ENCODE data around the gene CDCA4. TPM values are rescaled to one million over a fixed set of nuclear protein-coding genes. Genes with fewer than 3 reads are reported as not detected.

CDCA4 gene
- total RNA-seq, 4 donors from 2014 or later: 5.0 to 8.0 (median 6.0) TPM

- no peak for DNase-seq (ENCODE audit: extremely low spot score)
- Histone ChIP-seq H3K27ac (replicated peaks in 1 of 4) (peak overlapping the region; percentile 87 to 99 (median 94)), H3K9me3 (no peaks in the 10 kb centered on the region), H3K27me3 (peaks cover 0 to 5% (median 0%) of the 10 kb centered on the region in 4 donors), H3K4me1 (peaks cover 44 to 76% (median 66%) of the 10 kb centered on the region in 4 donors), H3K4me3 (peak overlapping the region; percentile 54 to 66 (median 60)), H3K36me3 (peaks cover 0 to 3% (median 0%) of the 10 kb centered on the region in 4 donors)
- intact Hi-C loops (cut with DNase I): no loop called here
- TF ChIP-seq POLR2AphosphoS5 (IDR thresholded peaks at IDR 0.05): no peak
- 30% methylated on average over 7 of the region's 8 CpGs for WGBS
Measured at GRCh38 chr14:104966981-104967385, 53.9 kb downstream of the CDCA4 start.

GRCh38 chr14:104966261-104966865 lies 54.5 kb downstream of the CDCA4 start:
- Histone ChIP-seq H3K9me3 (no peaks in the 10 kb centered on the region), H3K27me3 (peaks cover 0 to 5% (median 0%) of the 10 kb centered on the region in 4 donors), H3K36me3 (peaks cover 0 to 3% (median 0%) of the 10 kb centered on the region in 4 donors), H3K4me3 (peak overlapping the region in 2 of 4 donors; percentile 56 to 66), H3K4me1 (peaks cover 38 to 76% (median 62%) of the 10 kb centered on the region in 4 donors), H3K27ac (replicated peaks in 1 of 4) (peak overlapping the region; percentile 87 to 99 (median 94))
- DNase-seq (ENCODE audit: extremely low spot score): no peak
- no peak for TF ChIP-seq POLR2A (IDR thresholded peaks at IDR 0.05; ENCODE audit: low read depth)
- no peak for TF ChIP-seq CTCF (IDR thresholded peaks at IDR 0.05)
- no peak for TF ChIP-seq EP300 (IDR thresholded peaks at IDR 0.05)
- no peak for TF ChIP-seq POLR2AphosphoS5 (IDR thresholded peaks at IDR 0.05)
- WGBS: 91% methylated on average over 9 of the region's 9 CpGs
- intact Hi-C loops (cut with DNase I): no loop called here

- TF ChIP-seq POLR2AphosphoS5 (IDR thresholded peaks at IDR 0.05): no peak
- TF ChIP-seq POLR2A (IDR thresholded peaks at IDR 0.05; ENCODE audit: low read depth): no peak
- TF ChIP-seq EP300 (IDR thresholded peaks at IDR 0.05): no peak
- no peak for TF ChIP-seq CTCF (IDR thresholded peaks at IDR 0.05)
- Histone ChIP-seq H3K9me3 (no peaks in the 10 kb centered on the region), H3K27ac (replicated peaks in 1 of 4) (peak overlapping the region; percentile 87 to 99 (median 94)), H3K27me3 (peaks cover 0 to 5% (median 0%) of the 10 kb centered on the region in 4 donors), H3K4me1 (peaks cover 31 to 70% (median 55%) of the 10 kb centered on the region in 4 donors), H3K4me3 (no peak overlapping the region), H3K36me3 (peaks cover 0 to 3% (median 0%) of the 10 kb centered on the region in 4 donors)
- intact Hi-C loops (cut with DNase I): no loop called here
- 81% methylated on average over 13 of the region's 13 CpGs for WGBS
- DNase-seq (ENCODE audit: extremely low spot score): no peak
Measured at GRCh38 chr14:104965561-104966231, 55.2 kb downstream of the CDCA4 start.

- intact Hi-C loops (cut with DNase I): no loop called here
- no peak overlapping the region for H3K4me3 ChIP-seq
- peaks cover 0 to 5% (median 0%) of the 10 kb centered on the region in 4 donors for H3K27me3 ChIP-seq
- DNase-seq (ENCODE audit: extremely low spot score): no peak
- H3K36me3 ChIP-seq: peaks cover 0 to 3% (median 0%) of the 10 kb centered on the region in 4 donors
- H3K9me3 ChIP-seq: no peaks in the 10 kb centered on the region
- peaks cover 31 to 58% (median 44%) of the 10 kb centered on the region in 4 donors for H3K4me1 ChIP-seq
- H3K27ac ChIP-seq (replicated peaks in 1 of 4): peak overlapping the region in 2 of 4 donors; percentile 16 to 87
- 87% methylated on average over 7 of the region's 7 CpGs for WGBS
- TF ChIP-seq POLR2AphosphoS5 (IDR thresholded peaks at IDR 0.05): no peak
- no peak for TF ChIP-seq CTCF (IDR thresholded peaks at IDR 0.05)
- no peak for TF ChIP-seq POLR2A (IDR thresholded peaks at IDR 0.05; ENCODE audit: low read depth)
- TF ChIP-seq EP300 (IDR thresholded peaks at IDR 0.05): no peak
Measured at GRCh38 chr14:104964546-104964945, 56.3 kb downstream of the CDCA4 start.

Other genes with a start within 250 kb of the CDCA4 start
- 100 to 1,000 TPM; 162 to 267 (median 187) TPM for gene AKT1, start 225.3 kb downstream of the CDCA4 start, total RNA-seq
- 1 to 10 TPM; 2.5 to 6.4 (median 4.9) TPM for gene ZBTB42, start 220.0 kb downstream of the CDCA4 start, total RNA-seq
- gene CEP170B, start 155.8 kb downstream of the CDCA4 start, total RNA-seq: 10 to 100 TPM; 24.1 to 70.6 (median 45.7) TPM
- gene PLD4, start 96.2 kb downstream of the CDCA4 start, total RNA-seq: under 1 TPM; under 0.01 to 0.50 (median 0.15) TPM
- 100 to 1,000 TPM in 3 of 4 donors, 10 to 100 TPM in 1; 95.3 to 277 (median 195) TPM for gene AHNAK2, start 42.7 kb downstream of the CDCA4 start, total RNA-seq
- 1 to 10 TPM; 3.7 to 9.8 (median 6.7) TPM for gene CLBA1, start 35.3 kb downstream of the CDCA4 start, total RNA-seq
- 1 to 10 TPM; 1.2 to 8.0 (median 2.1) TPM for gene GPR132, start 44.3 kb upstream of the CDCA4 start, total RNA-seq
- gene JAG2, start 147.7 kb upstream of the CDCA4 start, total RNA-seq: 10 to 100 TPM in 3 of 4 donors, 1 to 10 TPM in 1; 5.0 to 19.0 (median 13.9) TPM
- gene NUDT14, start 160.2 kb upstream of the CDCA4 start, total RNA-seq: 1 to 10 TPM; 2.1 to 6.2 (median 5.8) TPM
- 10 to 100 TPM; 56.1 to 72.5 (median 69.4) TPM for gene BTBD6, start 227.4 kb upstream of the CDCA4 start, total RNA-seq

Measured in esophagus muscularis mucosa (tissue), 4 donors.